Lower lobe of right lung (tissue), 2 donors: ENCODE results near the gene SPARCL1. TPM values are rescaled to one million over a fixed set of nuclear protein-coding genes. Genes with fewer than 3 reads are reported as not detected.

ENCODE experiments used
- ATAC-seq, 2 donors: fragments of 200-7000 bp; cut with Tn5 transposase; one replicate each; pipeline ENCODE4 v1.9.1; 2020 to 2022; ENCODE audit warnings: mild to moderate bottlenecking in 2 of 2, moderate library complexity in 2 of 2
- DNase-seq: peaks from one replicate; pipeline ENCODE4 v3.0.0-alpha.2; 2020
- H3K27ac ChIP-seq: fragments of 200-600 bp; one replicate; pipeline ENCODE4 v1.8.0; 2022
- H3K27me3 ChIP-seq: fragments of 200-600 bp; one replicate; pipeline ENCODE4 v1.8.0; 2022; ENCODE audit warnings: low read depth
- H3K36me3 ChIP-seq: fragments of 200-600 bp; one replicate; pipeline ENCODE4 v1.8.0; 2022; ENCODE audit warnings: mild to moderate bottlenecking
- H3K4me1 ChIP-seq: fragments of 200-600 bp; one replicate; pipeline ENCODE4 v1.8.0; 2022
- H3K4me3 ChIP-seq: fragments of 200-600 bp; one replicate; pipeline ENCODE4 v1.8.0; 2022; ENCODE audit warnings: mild to moderate bottlenecking
- H3K9me3 ChIP-seq: fragments of 200-600 bp; one replicate; pipeline ENCODE4 v1.8.0; 2022
- CTCF ChIP-seq: fragments of 200-600 bp; IDR thresholded peaks from one replicate; pipeline ENCODE4 v1.8.0; 2022; ENCODE audit warnings: antibody characterized with exemption, mild to moderate bottlenecking
- intact Hi-C: fragments of 100-400 bp; cut with DNase I; formaldehyde crosslinking; loops from one replicate; pipeline ENCODE4 v1.11.0; 2022
- total RNA-seq: library from RNA; stranded (reverse); fragmentation: NEBNext Ultra II Directional; extraction: Animal tissue kit (Norgen Biotek cat#: 25700); gene quantifications from one replicate; pipeline ENCODE4 v1.2.1, GENCODE V29; 2021
- donor health status: DM: no; HTN: yes; CAD: no; lungs with severe emphysema.

Gene SPARCL1
- total RNA-seq, 1 donor from 2014 or later = 299 TPM

- no peak for ATAC-seq
- Histone ChIP-seq H3K27ac (no peak overlapping the region), H3K36me3 (no peaks in the 10 kb centered on the region), H3K9me3 (no peaks in the 10 kb centered on the region), H3K27me3 (no peaks in the 10 kb centered on the region), H3K4me3 (no peak overlapping the region), H3K4me1 (no peaks in the 10 kb centered on the region)
- intact Hi-C loops = no loop called here
- no peak for TF ChIP-seq CTCF
- no peak for DNase-seq
Measured at GRCh38 chr4:87547016-87547708, 18.0 kb upstream of the SPARCL1 start.

GRCh38 chr4:87545052-87545451 lies 15.9 kb upstream of the SPARCL1 start:
- no peak overlapping the region for H3K27ac ChIP-seq
- no peaks in the 10 kb centered on the region for H3K9me3 ChIP-seq
- ATAC-seq (no peak), DNase-seq (no peak)
- intact Hi-C loops = no loop called here
- no peak overlapping the region for H3K4me3 ChIP-seq
- no peaks in the 10 kb centered on the region for H3K4me1 ChIP-seq
- H3K36me3 ChIP-seq = no peaks in the 10 kb centered on the region
- H3K27me3 ChIP-seq = no peaks in the 10 kb centered on the region
- TF ChIP-seq CTCF = no peak

- no peak overlapping the region for H3K4me3 ChIP-seq
- no peaks in the 10 kb centered on the region for H3K27me3 ChIP-seq
- no peaks in the 10 kb centered on the region for H3K9me3 ChIP-seq
- TF ChIP-seq CTCF = peak; percentile 51
- DNase-seq (no peak), ATAC-seq (peak in 1 of 2 donors; percentile 62)
- no peaks in the 10 kb centered on the region for H3K4me1 ChIP-seq
- H3K36me3 ChIP-seq = no peaks in the 10 kb centered on the region
- intact Hi-C loops = no loop called here
- no peak overlapping the region for H3K27ac ChIP-seq
Measured at GRCh38 chr4:87543835-87544461, 14.8 kb upstream of the SPARCL1 start.

GRCh38 chr4:87542734-87543312 lies 13.6 kb upstream of the SPARCL1 start:
- no peak overlapping the region for H3K4me3 ChIP-seq
- no peaks in the 10 kb centered on the region for H3K4me1 ChIP-seq
- no peaks in the 10 kb centered on the region for H3K27me3 ChIP-seq
- no peaks in the 10 kb centered on the region for H3K36me3 ChIP-seq
- TF ChIP-seq CTCF = no peak
- H3K9me3 ChIP-seq = no peaks in the 10 kb centered on the region
- ATAC-seq (no peak), DNase-seq (no peak)
- no peak overlapping the region for H3K27ac ChIP-seq
- intact Hi-C loops = no loop called here

GRCh38 chr4:87541956-87542709 lies 13.0 kb upstream of the SPARCL1 start:
- intact Hi-C loops = no loop called here
- ATAC-seq = peak in 1 of 2 donors; percentile 52
- no peaks in the 10 kb centered on the region for H3K4me1 ChIP-seq
- H3K9me3 ChIP-seq = no peaks in the 10 kb centered on the region
- no peak overlapping the region for H3K4me3 ChIP-seq
- no peak overlapping the region for H3K27ac ChIP-seq
- H3K36me3 ChIP-seq = no peaks in the 10 kb centered on the region
- no peaks in the 10 kb centered on the region for H3K27me3 ChIP-seq
- no peak for TF ChIP-seq CTCF
- DNase-seq = no peak
